HepG2 (cell line): ENCODE measurements around the gene CFAP54. TPM values are rescaled to one million over a fixed set of nuclear protein-coding genes. Genes with fewer than 3 reads are reported as not detected.

Source experiments
- ATAC-seq: fragments of 200-7000 bp; cut with Tn5 transposase; 3 replicates; pipeline ENCODE4 v1.9.1; 2020; ENCODE audit warnings: mild to moderate bottlenecking, moderate library complexity
- BruUV-seq: library from RNA; stranded (reverse); fragments of 400-500 nt; replicated peaks from 2 replicates; lab custom pipeline; 2021; lab: Mats Ljungman, UMichigan
- CTCF ChIA-PET: fragments of 300-600 bp; formaldehyde crosslinking; extraction: SDS; loops from one replicate; lab custom pipeline; 2021; ENCODE audit warnings: low total read pairs, inconsistent platforms, low intra/inter-chr PET ratio; lab: Yijun Ruan, JAX
- POLR2A ChIA-PET: fragments of 350-600 bp; sonication (Branson Sonifier 250); formaldehyde crosslinking; loops from one replicate; lab custom pipeline; 2020; ENCODE audit warnings: antibody characterized with exemption, inconsistent platforms; lab: Yijun Ruan, JAX
- DNase-seq: peaks from one replicate; pipeline ENCODE4 v3.0.0-alpha.2; 2015; ENCODE audit warnings: low spot score
- FAIRE-seq: peaks from 3 replicates; lab custom pipeline; 2011; peaks lifted over from hg19 to GRCh38; lab: Jason Lieb, UNC
- H2AFZ ChIP-seq: one replicate; pipeline ENCODE4 v1.6.1; 2011; ENCODE audit warnings: low read length, inconsistent platforms
- H3K27ac ChIP-seq: fragments of 300-600 bp; 3 replicates; pipeline ENCODE4 v1.8.0; 2011; ENCODE audit warnings: mixed run types, mild to moderate bottlenecking, mixed read lengths, low read length, inconsistent platforms; ENCODE audit not compliant: insufficient read depth; ENCODE audit errors: extremely low read length
- H3K27me3 ChIP-seq, 2 experiments: fragments of 200-600 bp in 1 of 2; 2 replicates in 1 of 2; 3 replicates in 1 of 2; pipeline versions ENCODE4 v1.6.0 to v1.8.0; 2011; ENCODE audit warnings: low read length in 2 of 2, mild to moderate bottlenecking in 2 of 2, moderate library complexity in 2 of 2, inconsistent platforms in 1 of 2; ENCODE audit not compliant: insufficient read depth in 2 of 2, control insufficient read depth in 1 of 2
- H3K36me3 ChIP-seq, 2 experiments: fragments of 200-600 bp in 1 of 2; replicated peaks in 1 of 2; 2 replicates in 1 of 2; 3 replicates in 1 of 2; pipeline versions ENCODE4 v1.5.1 to v1.8.0; 2011; ENCODE audit warnings: low read length in 2 of 2, inconsistent platforms in 1 of 2; ENCODE audit not compliant: insufficient read depth in 2 of 2, control insufficient read depth in 1 of 2
- H3K4me1 ChIP-seq: 2 replicates; pipeline ENCODE4 v1.5.1; 2012; ENCODE audit warnings: low read length, inconsistent platforms; ENCODE audit not compliant: insufficient read depth
- H3K4me2 ChIP-seq: 2 replicates; pipeline ENCODE4 v1.6.0; 2011; ENCODE audit warnings: low read depth, low read length, inconsistent platforms
- H3K4me3 ChIP-seq, 3 experiments: fragments of 200-600 bp in 1 of 3; sonication (generic), shearing (Covaris generic) in 1 of 3; replicated peaks in 1 of 3; 2 replicates each; pipeline ENCODE4 v1.5.1; 2011 to 2016; ENCODE audit warnings: low read length in 3 of 3, inconsistent platforms in 2 of 3, low read depth in 2 of 3, mild to moderate bottlenecking in 2 of 3, control low read depth in 1 of 3, mixed read lengths in 1 of 3; ENCODE audit not compliant: insufficient read depth in 1 of 3
- H3K79me2 ChIP-seq: one replicate; pipeline ENCODE4 v1.6.1; 2011; ENCODE audit warnings: low read length, inconsistent platforms; ENCODE audit not compliant: insufficient read depth
- H3K9ac ChIP-seq: 2 replicates; pipeline ENCODE4 v1.6.0; 2011; ENCODE audit warnings: mild to moderate bottlenecking, low read depth, low read length, inconsistent platforms; ENCODE audit not compliant: insufficient read depth
- H3K9me3 ChIP-seq: 2 replicates; pipeline ENCODE4 v1.5.1; 2012; ENCODE audit warnings: mild to moderate bottlenecking, low read length
- H4K20me1 ChIP-seq: 2 replicates; pipeline ENCODE4 v1.6.0; 2011; ENCODE audit warnings: inconsistent platforms, mild to moderate bottlenecking, low read length, moderate library complexity; ENCODE audit not compliant: insufficient read depth
- BORCS8-MEF2B ChIP-seq: sonication (generic); formaldehyde crosslinking; IDR thresholded peaks from 2 replicates; pipeline ENCODE4 v1.8.0; 2022; ENCODE audit warnings: mild to moderate bottlenecking, missing genetic modification reagents
- GRHL1 ChIP-seq: sonication (generic); formaldehyde crosslinking; conservative IDR thresholded peaks from 2 replicates; pipeline ENCODE4 v1.8.0; 2022; ENCODE audit warnings: missing genetic modification reagents
- HMGXB4 ChIP-seq, 2 experiments: sonication (generic) in 1 of 2; formaldehyde crosslinking in 1 of 2; IDR thresholded peaks; 2 replicates each; pipeline versions ENCODE4 v1.4.0 to v1.6.1; 2018 to 2020; ENCODE audit warnings: missing genetic modification reagents in 2 of 2, borderline replicate concordance in 1 of 2, low read depth in 1 of 2, mild to moderate bottlenecking in 1 of 2, missing biosample characterization in 1 of 2
- KDM2A ChIP-seq: sonication (generic); formaldehyde crosslinking; IDR thresholded peaks from 2 replicates; pipeline ENCODE4 v1.4.0; 2020; ENCODE audit warnings: low read depth, missing genetic modification reagents, borderline replicate concordance
- NR2F2 ChIP-seq: IDR thresholded peaks from 2 replicates; pipeline ENCODE4 v1.6.1; 2012; ENCODE audit warnings: low read depth, inconsistent platforms, borderline replicate concordance
- PRDM10 ChIP-seq: sonication (generic); formaldehyde crosslinking; IDR thresholded peaks from 2 replicates; pipeline ENCODE4 v1.4.0; 2020; ENCODE audit warnings: low read depth, missing genetic modification reagents
- SPEN ChIP-seq: sonication (generic); formaldehyde crosslinking; IDR thresholded peaks from 2 replicates; pipeline ENCODE4 v1.5.1; 2020; ENCODE audit warnings: low read depth, mild to moderate bottlenecking, missing genetic modification reagents
- ZKSCAN5 ChIP-seq: sonication (generic); formaldehyde crosslinking; IDR thresholded peaks from 2 replicates; pipeline ENCODE4 v1.5.1; 2020; ENCODE audit warnings: mild to moderate bottlenecking, missing genetic modification reagents
- ZNF382 ChIP-seq: sonication (generic); formaldehyde crosslinking; IDR thresholded peaks from 2 replicates; pipeline ENCODE4 v1.5.0; 2020; ENCODE audit warnings: missing genetic modification reagents, mild to moderate bottlenecking, borderline replicate concordance
- WGBS: methylation state at CpG from one replicate; pipeline ENCODE4 v1.1.6; 2017; ENCODE audit warnings: low lambda C conversion rate; 5-methylcytosine and 5-hydroxymethylcytosine counted together
- in situ Hi-C: cut with HindIII; loops from 2 replicates; pipeline ENCODE4 v1.10.0; 2017; ENCODE audit warnings: low pct_unique_long_range_greater_than_20kb; ENCODE audit not compliant: extremely low pct_ligation_motif_present
- intact Hi-C: fragments of 100-400 bp; cut with micrococcal nuclease; formaldehyde crosslinking; loops from one replicate; pipeline ENCODE4 v1.10.0; 2022; ENCODE audit not compliant: unreplicated experiment
- polyA plus RNA-seq, 8 experiments: library from polyadenylated mRNA; depleted of rRNA in 3 of 8; stranded (reverse) in 7 of 8; unstranded in 1 of 8; fragments of >200 nt; fragmentation: Illumina TruSeq in 4 of 8; extraction: Trizol in 4 of 8; gene quantifications; 2 replicates each; pipeline versions ENCODE4 v1.2.1 to v1.2.3, GENCODE V29; 2011 to 2016; ENCODE audit warnings: low read depth in 4 of 8, missing spikeins in 1 of 8, mixed read lengths in 1 of 8; ENCODE audit not compliant: insufficient read depth in 1 of 8
- total RNA-seq, 5 experiments: library from RNA; depleted of rRNA; stranded (reverse); fragments of >200 nt; fragmentation: Illumina TruSeq; extraction: Trizol; gene quantifications; 2 replicates each; pipeline ENCODE4 v1.2.3, GENCODE V29; 2016; ENCODE audit warnings: low read depth in 1 of 5
- TF ChIP-seq, protein P1 (sequence below): sonication (generic); formaldehyde crosslinking; IDR thresholded peaks from 2 replicates; pipeline ENCODE4 v1.8.0; 2022; ENCODE audit warnings: missing genetic modification reagents, mild to moderate bottlenecking, inconsistent platforms, borderline replicate concordance
- TF ChIP-seq, protein P2 (sequence below): sonication (generic); formaldehyde crosslinking; IDR thresholded peaks from 2 replicates; pipeline ENCODE4 v1.8.1; 2023; ENCODE audit warnings: mild to moderate bottlenecking, moderate library complexity, missing genetic modification reagents

CFAP54 gene
- total and polyA plus RNA-seq, 2 of the 13 experiments (the other 11 are each of a cell fraction or from before 2014, with no cell fraction given), result not detected

GRCh38 chr12:96522690-96523089 lies 33.3 kb downstream of the CFAP54 start (continued):
- TF ChIP-seq, protein P1, sequence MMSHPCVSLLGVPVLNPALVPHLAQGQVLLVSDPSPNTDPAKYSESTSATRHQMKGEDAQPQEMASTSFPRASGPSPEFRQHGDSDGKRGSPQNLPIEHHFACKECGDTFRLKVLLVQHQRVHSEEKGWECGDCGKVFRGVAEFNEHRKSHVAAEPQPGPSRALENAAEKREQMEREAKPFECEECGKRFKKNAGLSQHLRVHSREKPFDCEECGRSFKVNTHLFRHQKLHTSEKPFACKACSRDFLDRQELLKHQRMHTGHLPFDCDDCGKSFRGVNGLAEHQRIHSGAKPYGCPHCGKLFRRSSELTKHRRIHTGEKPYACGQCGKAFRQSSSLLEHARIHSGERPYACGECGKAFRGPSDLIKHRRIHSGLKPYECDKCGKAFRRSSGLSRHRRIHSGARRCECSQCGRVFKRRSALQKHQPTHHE, result no peak
- no peak for TF ChIP-seq SPEN (CRISPR knock-in tag)
- no peak for TF ChIP-seq ZKSCAN5
- TF ChIP-seq KDM2A (CRISPR knock-in tag), result no peak
- no peak for TF ChIP-seq BORCS8-MEF2B (CRISPR knock-in tag)
- TF ChIP-seq PRDM10 (CRISPR knock-in tag), result no peak

GRCh38 chr12:96526110-96526509 lies 36.7 kb downstream of the CFAP54 start:
- in situ Hi-C loops, result no loop called here
- DNase-seq, result no peak
- no peak for ATAC-seq
- POLR2A ChIA-PET, result no interaction called here
- no peaks in the 10 kb centered on the region for H3K27me3 ChIP-seq
- H3K9ac ChIP-seq, result no peak overlapping the region
- 17% methylated on average over 1 of the region's 1 CpG for WGBS
- intact Hi-C loops, result no loop called here
- CTCF ChIA-PET, result no interaction called here
- no peaks in the 10 kb centered on the region for H3K79me2 ChIP-seq
- no TSS peak for BruUV-seq
- H2AFZ ChIP-seq, result no peak overlapping the region
- no peak overlapping the region for H3K27ac ChIP-seq
- no peaks in the 10 kb centered on the region for H3K36me3 ChIP-seq
- H4K20me1 ChIP-seq, result no peaks in the 10 kb centered on the region
- no peak overlapping the region for H3K4me3 ChIP-seq
- no peaks in the 10 kb centered on the region for H3K9me3 ChIP-seq
- FAIRE-seq, result no peak
- no peak overlapping the region for H3K4me2 ChIP-seq
- H3K4me1 ChIP-seq, result no peaks in the 10 kb centered on the region
- TF ChIP-seq HMGXB4 (CRISPR knock-in tag; IDR thresholded peaks at IDR 0.05; ENCODE audit: borderline replicate concordance in 1 of 2, low read depth in 1 of 2), result no peak
- TF ChIP-seq GRHL1 (CRISPR knock-in tag), result no peak
- no peak for TF ChIP-seq NR2F2
- TF ChIP-seq, protein P2, sequence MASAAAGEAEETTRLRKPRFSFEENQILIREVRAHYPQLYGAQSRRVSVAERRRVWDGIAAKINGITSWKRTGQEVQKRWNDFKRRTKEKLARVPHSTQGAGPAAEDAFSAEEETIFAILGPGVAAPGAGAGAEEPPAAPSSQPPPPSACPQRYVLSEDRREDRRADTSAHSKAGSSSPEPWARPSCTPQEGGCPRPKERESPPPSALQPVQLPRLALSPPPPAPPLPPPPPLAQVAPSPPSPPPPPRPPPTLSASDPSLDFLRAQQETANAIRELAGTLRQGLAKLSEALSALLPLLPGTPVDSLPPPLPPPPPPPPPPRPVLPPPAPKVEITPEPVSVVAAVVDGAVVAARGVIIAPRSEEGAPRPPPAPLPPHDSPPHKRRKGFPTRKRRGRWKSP (CRISPR knock-in tag), result no peak
- TF ChIP-seq ZNF382 (CRISPR knock-in tag), result no peak
